ENCODE data around the gene DDOST. TPM values are rescaled to one million over a fixed set of nuclear protein-coding genes. Genes with fewer than 3 reads are reported as not detected.
A peak's percentile ranks its signal among the peaks of the same experiment; 100 is the strongest.

DDOST gene
- total RNA-seq, 2 experiments from 2014 or later = 96.1 to 101 TPM

- H3K36me3 Mint-ChIP-seq (ENCODE audit: low read depth) = no peaks in the 10 kb centered on the region
- peaks cover 5% of the 10 kb centered on the region for H3K4me1 Mint-ChIP-seq (ENCODE audit: low read depth)
- H3K27ac Mint-ChIP-seq = no peak overlapping the region
- ChIA-PET POLR2A (interaction anchor here (1.3 kb wide), 1 partner anchor 89 kb away, joined by 5 read pairs; the partner anchor contains the start of gene HP1BP3), CTCF (interaction anchor here (1.3 to 1.6 kb wide), 7 partner anchors 20 to 64 kb away, joined by 3 to 7 read pairs (median 5); partner anchors contain the start of genes KIF17 and SH2D5)
- H3K4me3 Mint-ChIP-seq = no peak overlapping the region
- intact Hi-C loops (cut with DNase I, micrococcal nuclease) = loop anchor here (2.0 to 10.0 kb wide), 4 partner anchors 35 to 277 kb away; partner anchors contain the start of genes HP1BP3 (in 1 of the 2) and SH2D5 (in 1 of the 2)
- no peaks in the 10 kb centered on the region for H3K27me3 Mint-ChIP-seq
- no peak for TF ChIP-seq CTCF (IDR thresholded peaks at IDR 0.05)
- H3K9me3 Mint-ChIP-seq = no peaks in the 10 kb centered on the region
- Histone ChIP-seq H3K27ac (ENCODE audit: low read depth in 1 of 2, low read length in 2 of 2) (no peak overlapping the region), H3K4me1 (ENCODE audit: insufficient read depth, low read length) (peaks cover 13% of the 10 kb centered on the region), H3K27me3 (ENCODE audit: control insufficient read depth in 1 of 2, insufficient read depth in 2 of 2, low read length in 2 of 2) (no peaks in the 10 kb centered on the region), H3K4me3 (ENCODE audit: low read length) (no peak overlapping the region), H3K36me3 (ENCODE audit: insufficient read depth, low read length) (no peaks in the 10 kb centered on the region), H3K9me3 (ENCODE audit: control insufficient read depth in 1 of 2, insufficient read depth in 1 of 2, low read length in 2 of 2) (no peaks in the 10 kb centered on the region)
- DNase-seq (no peak), ATAC-seq (ENCODE audit: poor library complexity) (no peak)
These were observed 36.4 kb upstream of the DDOST start for GRCh38 chr1:20697563-20697962.

- Mint-ChIP-seq H3K4me1 (ENCODE audit: low read depth) (peaks cover 5% of the 10 kb centered on the region), H3K4me3 (peak overlapping the region; percentile 91), H3K36me3 (ENCODE audit: low read depth) (no peaks in the 10 kb centered on the region), H3K9me3 (no peaks in the 10 kb centered on the region), H3K27me3 (no peaks in the 10 kb centered on the region), H3K27ac (no peak overlapping the region)
- peak; percentile 98 for ATAC-seq (ENCODE audit: poor library complexity)
- intact Hi-C loops (cut with DNase I, micrococcal nuclease) = loop anchor here (1.0 to 10.0 kb wide), 6 partner anchors 36 to 499 kb away; partner anchors contain the start of genes HP1BP3 (in 1 of the 2) and SH2D5 (in 1 of the 2)
- DNase-seq = peak; percentile 54 to 85 (median 65)
- H3K4me3 ChIP-seq (ENCODE audit: low read length) = peak overlapping the region; percentile 86
- ChIA-PET POLR2A (interaction anchor here (0.6 to 1.3 kb wide), 3 partner anchors 37 to 498 kb away, joined by 3 to 5 read pairs (median 4); partner anchors contain the start of gene HP1BP3), CTCF (interaction anchor here (0.6 to 1.6 kb wide), 24 partner anchors 10 to 500 kb away, joined by 3 to 21 read pairs (median 3); partner anchors contain the start of genes DDOST, HP1BP3, KIF17 and SH2D5)
- H3K36me3 ChIP-seq (ENCODE audit: insufficient read depth, low read length) = no peaks in the 10 kb centered on the region
- H3K4me1 ChIP-seq (ENCODE audit: insufficient read depth, low read length) = peaks cover 13% of the 10 kb centered on the region
- TF ChIP-seq CTCF (IDR thresholded peaks at IDR 0.05) = peak; percentile 99
- no peak overlapping the region for H3K27ac ChIP-seq (ENCODE audit: low read depth in 1 of 2, low read length in 2 of 2)
- no peaks in the 10 kb centered on the region for H3K9me3 ChIP-seq (ENCODE audit: control insufficient read depth in 1 of 2, insufficient read depth in 1 of 2, low read length in 2 of 2)
- no peaks in the 10 kb centered on the region for H3K27me3 ChIP-seq (ENCODE audit: control insufficient read depth in 1 of 2, insufficient read depth in 2 of 2, low read length in 2 of 2)
These were observed 35.5 kb upstream of the DDOST start for GRCh38 chr1:20696397-20697333.

- ATAC-seq (ENCODE audit: poor library complexity) = no peak
- Mint-ChIP-seq H3K27me3 (no peaks in the 10 kb centered on the region), H3K36me3 (ENCODE audit: low read depth) (no peaks in the 10 kb centered on the region), H3K4me3 (peak overlapping the region; percentile 91), H3K27ac (no peak overlapping the region), H3K4me1 (ENCODE audit: low read depth) (peaks cover 5% of the 10 kb centered on the region), H3K9me3 (no peaks in the 10 kb centered on the region)
- Histone ChIP-seq H3K4me3 (ENCODE audit: low read length) (no peak overlapping the region), H3K4me1 (ENCODE audit: insufficient read depth, low read length) (peaks cover 13% of the 10 kb centered on the region), H3K27me3 (ENCODE audit: control insufficient read depth in 1 of 2, insufficient read depth in 2 of 2, low read length in 2 of 2) (no peaks in the 10 kb centered on the region), H3K9me3 (ENCODE audit: control insufficient read depth in 1 of 2, insufficient read depth in 1 of 2, low read length in 2 of 2) (no peaks in the 10 kb centered on the region), H3K27ac (ENCODE audit: low read depth in 1 of 2, low read length in 2 of 2) (no peak overlapping the region), H3K36me3 (ENCODE audit: insufficient read depth, low read length) (no peaks in the 10 kb centered on the region)
- ChIA-PET CTCF (interaction anchor here (0.8 to 1.3 kb wide), 2 partner anchors 133 to 500 kb away, joined by 3 read pairs; no protein-coding TSS in a partner anchor), POLR2A (interaction anchor here (0.5 kb wide), 1 partner anchor 779 kb away, joined by 3 read pairs; no protein-coding TSS in a partner anchor)
- no peak for TF ChIP-seq CTCF (IDR thresholded peaks at IDR 0.05)
- intact Hi-C loops (cut with DNase I, micrococcal nuclease) = loop anchor here (5.0 to 10.0 kb wide), 3 partner anchors 92 to 279 kb away; partner anchors contain the start of gene HP1BP3 (in 1 of the 2)
- DNase-seq = no peak
These were observed 34.3 kb upstream of the DDOST start for GRCh38 chr1:20695515-20695914.

Measured in CD4-positive, alpha-beta T cell (primary cell).